ENCODE measurements around the gene PKLR. TPM values are rescaled to one million over a fixed set of nuclear protein-coding genes. Genes with fewer than 3 reads are reported as not detected.
A peak's percentile ranks its signal among the peaks of the same experiment; 100 is the strongest.

The PKLR gene
- total and polyA plus RNA-seq, 2 of the 4 experiments (the other 2 are of a cell fraction): 0.03 TPM; not detected in 1

DNA sequence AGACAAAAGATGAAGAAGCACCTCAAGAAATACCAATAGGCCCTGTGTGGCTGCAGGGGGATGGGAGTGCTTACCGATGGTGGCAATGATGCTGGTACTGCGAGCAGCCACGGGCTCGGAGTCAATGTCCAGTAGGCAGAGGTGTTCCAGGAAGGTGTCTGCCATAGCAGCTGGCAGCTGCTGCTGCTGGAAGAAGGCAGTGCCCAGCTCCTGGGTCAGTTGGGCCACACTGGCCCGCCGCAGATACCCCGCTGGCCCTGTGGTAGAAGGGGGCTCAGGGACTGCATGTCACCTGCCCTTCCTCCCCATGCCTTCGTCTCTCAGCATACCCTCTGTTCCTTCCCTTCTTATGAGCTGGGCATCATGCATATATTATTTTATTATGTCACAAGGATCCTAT lies 1.2 kb downstream of the PKLR start:
- Histone ChIP-seq H3K79me1 (ENCODE audit: low read depth in 1 of 2, low read length in 2 of 2) (no peaks in the 10 kb centered on the region), H3K4me2 (ENCODE audit: low read depth, low read length) (no peak overlapping the region), H4K91ac (ENCODE audit: insufficient read depth, low read depth, low read length) (no peak overlapping the region), H2BK15ac (ENCODE audit: low read depth, low read length) (no peak overlapping the region), H2AK5ac (ENCODE audit: low read depth, low read length) (no peak overlapping the region), H3K14ac (replicated peaks; ENCODE audit: low read depth, low read length) (no peak overlapping the region), H4K8ac (ENCODE audit: low read depth in 2 of 2, low read length in 2 of 2) (no peak overlapping the region), H2AK9ac (replicated peaks; ENCODE audit: low read depth, low read length, poor library complexity) (no peak overlapping the region), H3K9me1 (ENCODE audit: insufficient read depth, low read length) (no peaks in the 10 kb centered on the region), H2AFZ (replicated peaks; ENCODE audit: low read length, poor library complexity) (peak overlapping the region; percentile 33), H3K18ac (ENCODE audit: low read depth, low read length) (no peak overlapping the region), H3K23ac (ENCODE audit: low read depth, low read length) (no peak overlapping the region), H2BK120ac (ENCODE audit: low read depth, low read length) (no peak overlapping the region), H2BK5ac (ENCODE audit: low read depth, low read length, poor library complexity, severe bottlenecking) (no peak overlapping the region), H2BK20ac (ENCODE audit: low read depth, low read length) (no peak overlapping the region), H3K56ac (ENCODE audit: extremely low read depth, insufficient read depth, low read length) (no peak overlapping the region), H3K27ac (ENCODE audit: insufficient read depth, low read length) (no peak overlapping the region), H3K27me3 (ENCODE audit: control insufficient read depth, insufficient read depth, low read length) (peaks cover 33% of the 10 kb centered on the region), H4K20me1 (ENCODE audit: insufficient read depth, low read length) (no peaks in the 10 kb centered on the region), H3K4me3 (ENCODE audit: insufficient read depth, low read depth, low read length) (no peak overlapping the region), H4K5ac (ENCODE audit: low read depth, low read length) (no peak overlapping the region), H3K4me1 (ENCODE audit: control insufficient read depth, insufficient read depth, low read length) (no peaks in the 10 kb centered on the region), H3K36me3 (ENCODE audit: control insufficient read depth, insufficient read depth, low read length) (no peaks in the 10 kb centered on the region), H3K9ac (ENCODE audit: low read depth, low read length) (no peak overlapping the region), H3K9me3 (ENCODE audit: control insufficient read depth, insufficient read depth, low read length) (no peaks in the 10 kb centered on the region), H3K4ac (ENCODE audit: low read depth, low read length) (no peak overlapping the region)
- ChIA-PET POLR2A (ENCODE audit: unreplicated experiment) (interaction anchor here (0.7 kb wide), 1 partner anchor 21 kb away, joined by 12 read pairs; the partner anchor contains the start of gene RUSC1), CTCF (no interaction called here)
- no CpG with 5 or more reads among the region's 8 CpGs for WGBS, 2 experiments (ENCODE audit: extremely low coverage in 2 of 2, insufficient read length in 1 of 2)
- dilution Hi-C loops (cut with HindIII; ENCODE audit: low sequenced_read_pairs, unreplicated experiment) (no loop called here), in situ Hi-C loops (cut with MboI; ENCODE audit: low sequenced_read_pairs) (no loop called here), intact Hi-C loops (cut with micrococcal nuclease) (no loop called here)
- DNase-seq: no peak
- ATAC-seq (ENCODE audit: low read depth): no peak
- no TSS peak for BruUV-seq (replicated peaks)
- TF ChIP-seq MXI1 (IDR thresholded peaks at IDR 0.05; ENCODE audit: borderline replicate concordance, low read depth, low read length) (no peak), RFX5 (IDR thresholded peaks at IDR 0.05; ENCODE audit: low read depth, low read length) (no peak), CHD1 (IDR thresholded peaks at IDR 0.05; ENCODE audit: low read depth, low read length) (no peak), MAZ (IDR thresholded peaks at IDR 0.05; ENCODE audit: borderline replicate concordance, low read depth, low read length) (no peak), CEBPB (IDR thresholded peaks at IDR 0.05; ENCODE audit: low read depth, low read length) (no peak), BHLHE40 (IDR thresholded peaks at IDR 0.05; ENCODE audit: low read depth, low read length) (no peak)
- TF ChIP-seq, protein P1, sequence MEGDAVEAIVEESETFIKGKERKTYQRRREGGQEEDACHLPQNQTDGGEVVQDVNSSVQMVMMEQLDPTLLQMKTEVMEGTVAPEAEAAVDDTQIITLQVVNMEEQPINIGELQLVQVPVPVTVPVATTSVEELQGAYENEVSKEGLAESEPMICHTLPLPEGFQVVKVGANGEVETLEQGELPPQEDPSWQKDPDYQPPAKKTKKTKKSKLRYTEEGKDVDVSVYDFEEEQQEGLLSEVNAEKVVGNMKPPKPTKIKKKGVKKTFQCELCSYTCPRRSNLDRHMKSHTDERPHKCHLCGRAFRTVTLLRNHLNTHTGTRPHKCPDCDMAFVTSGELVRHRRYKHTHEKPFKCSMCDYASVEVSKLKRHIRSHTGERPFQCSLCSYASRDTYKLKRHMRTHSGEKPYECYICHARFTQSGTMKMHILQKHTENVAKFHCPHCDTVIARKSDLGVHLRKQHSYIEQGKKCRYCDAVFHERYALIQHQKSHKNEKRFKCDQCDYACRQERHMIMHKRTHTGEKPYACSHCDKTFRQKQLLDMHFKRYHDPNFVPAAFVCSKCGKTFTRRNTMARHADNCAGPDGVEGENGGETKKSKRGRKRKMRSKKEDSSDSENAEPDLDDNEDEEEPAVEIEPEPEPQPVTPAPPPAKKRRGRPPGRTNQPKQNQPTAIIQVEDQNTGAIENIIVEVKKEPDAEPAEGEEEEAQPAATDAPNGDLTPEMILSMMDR (conservative IDR thresholded peaks at IDR 0.05; ENCODE audit: low read depth, low read length): no peak
